Psoas muscle (tissue), 8 donors: ENCODE data around the gene C12orf75. TPM values are rescaled to one million over a fixed set of nuclear protein-coding genes. Genes with fewer than 3 reads are reported as not detected.
A peak's percentile ranks its signal among the peaks of the same experiment; 100 is the strongest.

Source experiments
- ATAC-seq, 4 donors: fragments of 200-7000 bp; cut with Tn5 transposase; one replicate each; pipeline ENCODE4 v1.9.1; 2020; ENCODE audit warnings: moderate library complexity in 3 of 4, mild to moderate bottlenecking in 2 of 4
- DNase-seq, 2 donors: peaks; one replicate each; pipeline ENCODE4 v3.0.0-alpha.2; 2020
- H3K27ac ChIP-seq: fragments of 200-600 bp; one replicate; pipeline ENCODE4 v1.8.0; 2022
- H3K27me3 ChIP-seq, 3 donors: fragments of 200-600 bp in 1 of 3; one replicate each; pipeline versions ENCODE4 v1.6.1 to v1.8.0; 2013 to 2022; ENCODE audit warnings: low read length in 2 of 3, mild to moderate bottlenecking in 2 of 3, moderate library complexity in 1 of 3; ENCODE audit not compliant: insufficient read depth in 3 of 3
- H3K36me3 ChIP-seq, 2 donors: fragments of 200-600 bp in 1 of 2; one replicate each; pipeline versions ENCODE4 v1.6.1 to v1.8.0; 2013 to 2022; ENCODE audit warnings: low read depth in 1 of 2, mild to moderate bottlenecking in 1 of 2, moderate library complexity in 1 of 2; ENCODE audit not compliant: insufficient read depth in 1 of 2
- H3K4me1 ChIP-seq: fragments of 200-600 bp; one replicate; pipeline ENCODE4 v1.8.0; 2022
- H3K4me3 ChIP-seq: fragments of 200-600 bp; one replicate; pipeline ENCODE4 v1.8.0; 2022; ENCODE audit warnings: mild to moderate bottlenecking
- H3K9me3 ChIP-seq: fragments of 200-600 bp; one replicate; pipeline ENCODE4 v1.8.0; 2022
- WGBS, 3 donors: extraction: QIAGEN DNeasy Blood & Tissue Kit; methylation state at CpG; one replicate each; pipeline versions ENCODE4 v1.1.6 to v1.1.7; 2013; 5-methylcytosine and 5-hydroxymethylcytosine counted together
- intact Hi-C, 2 donors: fragments of 100-400 bp; cut with DNase I; formaldehyde crosslinking; loops; one replicate each; pipeline versions ENCODE4 v1.11.0 to v1.14.2; 2022
- polyA plus RNA-seq, 3 donors: library from polyadenylated mRNA; stranded (reverse); fragments of 200-250 nt; gene quantifications; one replicate each; pipeline ENCODE4 v1.2.3, GENCODE V29; 2013
- total RNA-seq, 4 donors: library from RNA; stranded (reverse); fragmentation: NEBNext Ultra II Directional in 2 of 4; extraction: Animal tissue kit (Norgen Biotek cat#: 25700) in 2 of 4; gene quantifications; one replicate each; pipeline versions ENCODE4 v1.2.1 to v1.2.4, GENCODE V29; 2021 to 2023
- TF ChIP-seq, protein P1 (sequence below): fragments of 200-600 bp; IDR thresholded peaks from one replicate; pipeline ENCODE4 v1.8.0; 2022; ENCODE audit warnings: antibody characterized with exemption
- donor health status: healthy with polysubstance abuse.
- donor health status: DM: no; HTN: no; CAD: no; lungs with moderate emphysema.
- donor health status: Bipolar disorder and iron deficiency.
- donor health status: healthy.
- donor health status: DM: yes; HTN: yes; CAD: no.
- donor health status: DM: no; HTN: no; CAD: no.
- donor health status: DM: no; HTN: no; CAD: no.
- donor health status: DM: yes; HTN: yes; CAD: no.

Gene C12orf75
- total and polyA plus RNA-seq, 7 donors: 25.6 to 228 (median 76.5) TPM

DNA sequence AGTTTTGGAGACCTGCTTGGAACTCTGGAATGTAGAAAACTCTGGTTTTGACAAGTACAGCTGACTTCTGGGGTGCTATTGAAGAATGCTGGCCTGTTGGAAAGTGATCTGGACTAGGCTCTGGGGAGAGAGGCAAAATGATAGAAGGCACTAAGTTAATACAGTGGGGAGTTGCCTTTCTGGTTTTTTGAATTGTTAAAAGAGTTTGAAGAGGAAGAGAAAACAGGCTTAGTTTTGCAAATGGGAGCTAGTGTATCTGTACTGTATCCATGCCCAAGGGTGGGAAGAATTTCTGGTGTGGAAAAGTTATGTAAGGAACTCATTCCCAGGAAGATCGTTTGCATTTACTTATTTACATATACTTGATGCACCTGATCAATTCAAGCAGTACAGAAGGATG is 43.8 kb downstream of the C12orf75 start:
- no peaks in the 10 kb centered on the region for H3K36me3 ChIP-seq
- H3K27me3 ChIP-seq: no peaks in the 10 kb centered on the region
- no peak overlapping the region for H3K27ac ChIP-seq
- DNase-seq: no peak
- intact Hi-C loops: no loop called here
- ATAC-seq: no peak
- WGBS, 3 donors: 77 to 87% (median 84%) methylated on average over 1 of the region's 1 CpG
- no peaks in the 10 kb centered on the region for H3K9me3 ChIP-seq
- TF ChIP-seq, protein P1, sequence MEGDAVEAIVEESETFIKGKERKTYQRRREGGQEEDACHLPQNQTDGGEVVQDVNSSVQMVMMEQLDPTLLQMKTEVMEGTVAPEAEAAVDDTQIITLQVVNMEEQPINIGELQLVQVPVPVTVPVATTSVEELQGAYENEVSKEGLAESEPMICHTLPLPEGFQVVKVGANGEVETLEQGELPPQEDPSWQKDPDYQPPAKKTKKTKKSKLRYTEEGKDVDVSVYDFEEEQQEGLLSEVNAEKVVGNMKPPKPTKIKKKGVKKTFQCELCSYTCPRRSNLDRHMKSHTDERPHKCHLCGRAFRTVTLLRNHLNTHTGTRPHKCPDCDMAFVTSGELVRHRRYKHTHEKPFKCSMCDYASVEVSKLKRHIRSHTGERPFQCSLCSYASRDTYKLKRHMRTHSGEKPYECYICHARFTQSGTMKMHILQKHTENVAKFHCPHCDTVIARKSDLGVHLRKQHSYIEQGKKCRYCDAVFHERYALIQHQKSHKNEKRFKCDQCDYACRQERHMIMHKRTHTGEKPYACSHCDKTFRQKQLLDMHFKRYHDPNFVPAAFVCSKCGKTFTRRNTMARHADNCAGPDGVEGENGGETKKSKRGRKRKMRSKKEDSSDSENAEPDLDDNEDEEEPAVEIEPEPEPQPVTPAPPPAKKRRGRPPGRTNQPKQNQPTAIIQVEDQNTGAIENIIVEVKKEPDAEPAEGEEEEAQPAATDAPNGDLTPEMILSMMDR: no peak
- no peaks in the 10 kb centered on the region for H3K4me1 ChIP-seq
- no peak overlapping the region for H3K4me3 ChIP-seq

DNA sequence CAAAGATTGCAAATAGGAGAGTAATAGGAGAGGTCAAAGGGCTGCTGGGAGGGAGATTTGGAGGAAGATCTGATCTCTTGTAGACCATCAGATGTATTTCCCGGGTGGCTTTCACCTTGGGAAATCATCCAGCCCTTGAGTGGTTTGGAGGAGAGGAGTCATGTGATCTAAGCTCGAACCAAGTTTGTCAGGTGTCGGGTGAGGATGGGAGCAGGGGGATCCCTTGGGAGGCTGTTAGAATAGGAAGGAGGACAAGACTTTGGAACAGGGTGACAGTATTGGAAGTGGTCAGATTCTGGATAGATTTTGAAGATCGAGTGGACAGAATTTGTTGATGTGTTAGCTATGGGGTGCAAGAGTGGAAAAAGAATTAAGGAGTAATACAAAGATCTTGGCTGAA is 46.6 kb downstream of the C12orf75 start:
- no peak for DNase-seq
- TF ChIP-seq, protein P1: no peak
- Histone ChIP-seq H3K9me3 (no peaks in the 10 kb centered on the region), H3K27ac (no peak overlapping the region), H3K4me3 (no peak overlapping the region), H3K27me3 (no peaks in the 10 kb centered on the region), H3K4me1 (no peaks in the 10 kb centered on the region), H3K36me3 (no peaks in the 10 kb centered on the region)
- WGBS, 3 donors: 64 to 70% (median 67%) methylated on average over 4 of the region's 4 CpGs
- no peak for ATAC-seq
- intact Hi-C loops: no loop called here

DNA sequence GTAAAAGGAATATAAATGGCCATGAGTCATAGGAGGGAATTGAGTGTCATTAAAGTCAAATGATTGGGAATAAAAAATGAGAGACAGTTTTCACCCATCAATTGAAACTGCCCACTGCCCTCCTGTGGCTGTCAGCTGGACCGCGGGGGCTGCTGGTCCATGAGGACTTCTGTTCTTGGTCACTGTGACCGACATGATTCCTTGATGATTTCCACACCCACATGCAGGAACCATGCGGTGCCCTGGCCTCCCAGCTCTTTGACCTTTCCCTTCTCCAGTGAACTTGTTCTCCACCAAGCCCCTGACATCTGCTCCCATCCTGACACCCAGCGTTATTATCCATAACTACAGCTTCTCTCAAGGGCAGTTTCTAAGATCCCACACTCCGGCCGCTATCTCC is 48.4 kb downstream of the C12orf75 start:
- WGBS, 3 donors: 76 to 86% (median 83%) methylated on average over 7 of the region's 7 CpGs
- ATAC-seq (no peak), DNase-seq (no peak)
- Histone ChIP-seq H3K27ac (no peak overlapping the region), H3K4me3 (no peak overlapping the region), H3K4me1 (no peaks in the 10 kb centered on the region), H3K9me3 (no peaks in the 10 kb centered on the region), H3K36me3 (no peaks in the 10 kb centered on the region), H3K27me3 (no peaks in the 10 kb centered on the region)
- TF ChIP-seq, protein P1: peak; percentile 28
- intact Hi-C loops: no loop called here

DNA sequence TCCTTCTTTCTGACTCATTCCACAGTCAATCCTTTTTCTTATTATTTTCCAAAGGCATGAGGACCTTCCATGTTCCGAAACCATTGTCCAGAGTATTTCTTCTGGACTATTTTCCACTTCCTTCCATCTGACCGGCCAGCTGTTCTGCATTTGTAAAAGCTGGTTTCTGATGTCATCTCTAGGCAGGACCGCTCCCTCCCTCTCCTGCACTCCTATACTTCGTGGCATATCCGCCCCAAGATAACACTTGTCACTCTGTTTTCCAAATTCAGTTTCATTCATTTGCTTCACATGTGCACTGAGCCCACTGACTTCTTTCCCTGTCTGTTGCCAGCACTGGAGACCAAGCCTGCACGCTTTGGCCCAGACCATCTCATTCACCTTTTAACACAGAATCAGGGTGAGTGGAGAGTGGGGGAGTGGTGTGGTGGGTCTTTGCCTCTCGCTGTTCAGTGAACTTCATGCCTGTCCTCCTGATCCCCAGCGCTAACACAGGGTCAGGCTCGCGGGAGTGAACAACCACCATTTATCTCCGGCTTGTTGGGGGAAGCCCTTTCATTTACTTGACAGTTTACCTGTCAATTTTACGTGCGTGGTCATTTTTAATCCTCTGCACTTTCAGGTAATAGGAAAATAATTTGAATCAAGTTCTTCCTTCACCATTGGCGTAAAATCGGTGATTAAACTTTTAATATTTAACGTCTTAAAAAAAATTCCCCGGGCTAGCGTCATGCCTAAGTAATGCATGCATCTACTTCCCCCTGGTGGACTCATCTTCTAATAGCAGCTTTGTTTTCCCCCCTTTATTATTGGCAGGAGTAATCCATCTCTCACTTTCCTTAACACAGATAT is 52.5 kb downstream of the C12orf75 start:
- TF ChIP-seq, protein P1: peak; percentile 81
- 8 to 15% (median 14%) methylated on average over 18 of the region's 18 CpGs for WGBS, 3 donors
- Histone ChIP-seq H3K9me3 (no peaks in the 10 kb centered on the region), H3K36me3 (no peaks in the 10 kb centered on the region), H3K4me1 (no peaks in the 10 kb centered on the region), H3K27me3 (no peaks in the 10 kb centered on the region), H3K27ac (no peak overlapping the region), H3K4me3 (peak overlapping the region; percentile 49)
- ATAC-seq: peak; percentile 74 to 91 (median 81)
- no peak for DNase-seq
- intact Hi-C loops: loop anchor here (5.0 to 10.0 kb wide), 4 partner anchors 51 to 1178 kb away; partner anchors contain the start of genes APPL2 (in 1 of the 2) and C12orf75 (in 1 of the 2)
